IMR-90 (cell line): ENCODE measurements around the gene DAGLA. TPM values are rescaled to one million over a fixed set of nuclear protein-coding genes. Genes with fewer than 3 reads are reported as not detected.

Experiments
- ATAC-seq: fragments of 200-7000 bp; cut with Tn5 transposase; 2 replicates; pipeline ENCODE4 v1.9.1; 2020; ENCODE audit warnings: low read depth, mild to moderate bottlenecking, moderate library complexity
- BruUV-seq: library from RNA; stranded (reverse); fragments of 400-500 nt; replicated peaks from 2 replicates; lab custom pipeline; 2021; lab: Mats Ljungman, UMichigan
- CTCF ChIA-PET: fragments of 300-600 bp; formaldehyde crosslinking; extraction: SDS; loops from one replicate; lab custom pipeline; 2021; ENCODE audit warnings: antibody characterized with exemption; lab: Yijun Ruan, JAX
- POLR2A ChIA-PET: fragments of 300-600 bp; sonication (Branson Sonifier 250); formaldehyde crosslinking; loops from one replicate; lab custom pipeline; 2022; ENCODE audit warnings: antibody characterized with exemption; ENCODE audit not compliant: unreplicated experiment; lab: Charles Lee
- DNase-seq: peaks from one replicate; pipeline ENCODE4 v3.0.0; 2013
- H2AFZ ChIP-seq: replicated peaks from 2 replicates; pipeline ENCODE3; 2013; ENCODE audit warnings: low read length, mild to moderate bottlenecking; ENCODE audit not compliant: poor library complexity
- H2AK5ac ChIP-seq: 2 replicates; pipeline ENCODE4 v1.6.1; 2013; ENCODE audit warnings: low read depth, low read length, inconsistent platforms
- H2AK9ac ChIP-seq: replicated peaks from 2 replicates; pipeline ENCODE3; 2013; ENCODE audit warnings: mild to moderate bottlenecking, low read depth, low read length, moderate library complexity; ENCODE audit not compliant: poor library complexity
- H2BK120ac ChIP-seq: 2 replicates; pipeline ENCODE4 v1.6.1; 2013; ENCODE audit warnings: low read depth, low read length, inconsistent platforms
- H2BK15ac ChIP-seq: 3 replicates; pipeline ENCODE4 v1.6.1; 2013; ENCODE audit warnings: low read depth, low read length, inconsistent platforms
- H2BK20ac ChIP-seq: 2 replicates; pipeline ENCODE4 v1.6.1; 2013; ENCODE audit warnings: low read depth, mild to moderate bottlenecking, inconsistent platforms, low read length, moderate library complexity
- H2BK5ac ChIP-seq: 2 replicates; pipeline ENCODE4 v1.6.1; 2013; ENCODE audit warnings: mild to moderate bottlenecking, low read depth, low read length, inconsistent platforms; ENCODE audit not compliant: poor library complexity, severe bottlenecking
- H3K14ac ChIP-seq: replicated peaks from 2 replicates; pipeline ENCODE4 v1.6.1; 2013; ENCODE audit warnings: low read depth, low read length, inconsistent platforms
- H3K18ac ChIP-seq: 2 replicates; pipeline ENCODE4 v1.6.1; 2013; ENCODE audit warnings: low read depth, low read length, control low read depth
- H3K23ac ChIP-seq: 2 replicates; pipeline ENCODE4 v1.6.1; 2013; ENCODE audit warnings: low read depth, low read length, inconsistent platforms
- H3K27ac ChIP-seq: 2 replicates; pipeline ENCODE4 v1.5.1; 2013; ENCODE audit warnings: mild to moderate bottlenecking, control low read depth, low read length; ENCODE audit not compliant: insufficient read depth
- H3K27me3 ChIP-seq: 2 replicates; pipeline ENCODE4 v1.6.1; 2013; ENCODE audit warnings: low read length; ENCODE audit not compliant: control insufficient read depth, insufficient read depth
- H3K36me3 ChIP-seq: 2 replicates; pipeline ENCODE4 v1.6.1; 2013; ENCODE audit warnings: low read length, mixed read lengths; ENCODE audit not compliant: control insufficient read depth, insufficient read depth
- H3K4ac ChIP-seq: 2 replicates; pipeline ENCODE4 v1.6.1; 2013; ENCODE audit warnings: low read depth, low read length, inconsistent platforms
- H3K4me1 ChIP-seq: 2 replicates; pipeline ENCODE4 v1.6.1; 2013; ENCODE audit warnings: low read length, mixed read lengths; ENCODE audit not compliant: control insufficient read depth, insufficient read depth
- H3K4me2 ChIP-seq: 2 replicates; pipeline ENCODE4 v1.6.1; 2013; ENCODE audit warnings: low read depth, mild to moderate bottlenecking, control low read depth, low read length, moderate library complexity
- H3K4me3 ChIP-seq: 2 replicates; pipeline ENCODE4 v1.5.1; 2013; ENCODE audit warnings: low read depth, mild to moderate bottlenecking, control low read depth, low read length, moderate library complexity; ENCODE audit not compliant: insufficient read depth
- H3K56ac ChIP-seq: 2 replicates; pipeline ENCODE4 v1.6.1; 2013; ENCODE audit warnings: low read length, inconsistent platforms; ENCODE audit not compliant: insufficient read depth; ENCODE audit errors: extremely low read depth
- H3K79me1 ChIP-seq, 2 experiments: 2 replicates each; pipeline ENCODE4 v1.6.1; 2013; ENCODE audit warnings: low read length in 2 of 2, inconsistent platforms in 1 of 2, low read depth in 1 of 2
- H3K9ac ChIP-seq: 2 replicates; pipeline ENCODE4 v1.6.1; 2013; ENCODE audit warnings: low read depth, low read length, control low read depth
- H3K9me1 ChIP-seq: 2 replicates; pipeline ENCODE4 v1.6.1; 2013; ENCODE audit warnings: low read length, inconsistent platforms; ENCODE audit not compliant: insufficient read depth
- H3K9me3 ChIP-seq: 2 replicates; pipeline ENCODE4 v1.6.1; 2013; ENCODE audit warnings: low read length; ENCODE audit not compliant: control insufficient read depth, insufficient read depth
- H4K20me1 ChIP-seq: 2 replicates; pipeline ENCODE4 v1.6.1; 2013; ENCODE audit warnings: low read length, inconsistent platforms; ENCODE audit not compliant: insufficient read depth
- H4K5ac ChIP-seq: 2 replicates; pipeline ENCODE4 v1.6.1; 2013; ENCODE audit warnings: mild to moderate bottlenecking, low read depth, low read length, control low read depth
- H4K8ac ChIP-seq, 2 experiments: 2 replicates each; pipeline ENCODE4 v1.6.1; 2013; ENCODE audit warnings: low read depth in 2 of 2, low read length in 2 of 2, control low read depth in 1 of 2, inconsistent platforms in 1 of 2
- H4K91ac ChIP-seq: 2 replicates; pipeline ENCODE4 v1.6.1; 2013; ENCODE audit warnings: low read depth, low read length, inconsistent platforms; ENCODE audit not compliant: insufficient read depth
- BHLHE40 ChIP-seq: fragments of 150-350 bp; IDR thresholded peaks from 2 replicates; pipeline ENCODE4 v1.6.1; 2016; ENCODE audit warnings: mild to moderate bottlenecking, low read depth, low read length
- CEBPB ChIP-seq: IDR thresholded peaks from 2 replicates; pipeline ENCODE4 v1.6.1; 2012; ENCODE audit warnings: low read depth, low read length, improper control_type of control experiment
- CHD1 ChIP-seq: IDR thresholded peaks from 2 replicates; pipeline ENCODE4 v1.6.1; 2012; ENCODE audit warnings: low read depth, low read length, improper control_type of control experiment
- CTCF ChIP-seq: conservative IDR thresholded peaks from 2 replicates; pipeline ENCODE4 v1.5.1; 2012; ENCODE audit warnings: mild to moderate bottlenecking, low read depth, low read length, improper control_type of control experiment
- ELK1 ChIP-seq: fragments of 150-350 bp; IDR thresholded peaks from 2 replicates; pipeline ENCODE4 v1.6.1; 2016; ENCODE audit warnings: low read depth, mild to moderate bottlenecking, low read length, moderate library complexity, borderline replicate concordance
- FOS ChIP-seq: fragments of 150-350 bp; IDR thresholded peaks from 2 replicates; pipeline ENCODE4 v1.6.1; 2016; ENCODE audit warnings: low read depth, low read length
- MAFK ChIP-seq: IDR thresholded peaks from 2 replicates; pipeline ENCODE4 v1.6.1; 2012; ENCODE audit warnings: low read depth, low read length, improper control_type of control experiment
- MAZ ChIP-seq: IDR thresholded peaks from 2 replicates; pipeline ENCODE4 v1.6.1; 2012; ENCODE audit warnings: low read depth, mild to moderate bottlenecking, low read length, improper control_type of control experiment, moderate library complexity, borderline replicate concordance
- MXI1 ChIP-seq: IDR thresholded peaks from 2 replicates; pipeline ENCODE4 v1.6.1; 2012; ENCODE audit warnings: low read depth, mild to moderate bottlenecking, low read length, moderate library complexity, borderline replicate concordance
- NFE2L2 ChIP-seq: fragments of 150-350 bp; IDR thresholded peaks from 2 replicates; pipeline ENCODE4 v1.6.1; 2016; ENCODE audit warnings: low read depth, mild to moderate bottlenecking, low read length
- POLR2A ChIP-seq: IDR thresholded peaks from 2 replicates; pipeline ENCODE4 v1.6.1; 2012; ENCODE audit warnings: mild to moderate bottlenecking, low read depth, low read length
- RAD21 ChIP-seq: IDR thresholded peaks from 2 replicates; pipeline ENCODE4 v1.6.1; 2012; ENCODE audit warnings: low read length, improper control_type of control experiment
- RCOR1 ChIP-seq: IDR thresholded peaks from 2 replicates; pipeline ENCODE4 v1.6.1; 2012; ENCODE audit warnings: mild to moderate bottlenecking, low read length, improper control_type of control experiment; ENCODE audit not compliant: insufficient replicate concordance
- SMC3 ChIP-seq: fragments of 150-350 bp; IDR thresholded peaks from 2 replicates; pipeline ENCODE4 v1.6.1; 2016; ENCODE audit warnings: low read depth, mild to moderate bottlenecking, antibody characterized with exemption, low read length, moderate library complexity
- USF2 ChIP-seq: fragments of 150-350 bp; IDR thresholded peaks from 2 replicates; pipeline ENCODE4 v1.6.1; 2017; ENCODE audit warnings: mild to moderate bottlenecking, antibody characterized with exemption, low read length, low read depth
- WGBS, 2 experiments: methylation state at CpG; one replicate each; pipeline versions ENCODE4 v1.1.5 to v1.1.7; 2013; ENCODE audit warnings: missing lambda C conversion rate in 2 of 2; ENCODE audit not compliant: insufficient read length in 1 of 2; ENCODE audit errors: extremely low coverage in 2 of 2; 5-methylcytosine and 5-hydroxymethylcytosine counted together
- dilution Hi-C: fragments of 300-500 bp; cut with HindIII; formaldehyde crosslinking; loops from one replicate; pipeline ENCODE4 v1.14.3; 2018; ENCODE audit warnings: low sequenced_read_pairs; ENCODE audit not compliant: unreplicated experiment
- in situ Hi-C: fragments of 300-500 bp; cut with MboI; formaldehyde crosslinking; loops from 3 replicates; pipeline ENCODE4 v1.14.3; 2019; ENCODE audit warnings: low sequenced_read_pairs, inconsistent platforms, mixed read lengths
- intact Hi-C: fragments of 100-400 bp; cut with micrococcal nuclease; formaldehyde crosslinking; loops from 2 replicates; pipeline ENCODE4 v1.10.0; 2022
- polyA plus RNA-seq, 3 experiments: library from polyadenylated mRNA; depleted of rRNA; stranded (reverse); fragments of >200 nt; gene quantifications; 2 replicates each; pipeline ENCODE4 v1.2.3, GENCODE V29; 2012; ENCODE audit warnings: low replicate concordance in 1 of 3
- total RNA-seq: library from RNA; depleted of rRNA; stranded (reverse); fragments of >200 nt; gene quantifications from 2 replicates; pipeline ENCODE4 v1.2.3, GENCODE V29; 2012

The DAGLA gene
- total and polyA plus RNA-seq, 2 of the 4 experiments (the other 2 are of a cell fraction) = 0.90 to 3.8 TPM

- WGBS, 2 experiments = no CpG with 5 or more reads among the region's 7 CpGs
- in situ Hi-C loops = no loop called here
Observed at GRCh38 chr11:61738776-61739175, 58.6 kb downstream of the DAGLA start.

More at GRCh38 chr11:61738776-61739175, 58.6 kb downstream of the DAGLA start:
- intact Hi-C loops = loop anchor here (10.0 kb wide), 1 partner anchor 154 kb away; the partner anchor contains the start of gene SYT7
- ATAC-seq = no peak
- Histone ChIP-seq H3K36me3 (peaks cover 16% of the 10 kb centered on the region; the same call in 1 of the 2 replicates), H3K56ac (no peak overlapping the region), H3K9me1 (no peaks in the 10 kb centered on the region), H3K4ac (no peak overlapping the region), H4K91ac (no peak overlapping the region), H3K27me3 (no peaks in the 10 kb centered on the region), H4K20me1 (no peaks in the 10 kb centered on the region), H3K9me3 (no peaks in the 10 kb centered on the region), H2BK5ac (no peak overlapping the region), H4K5ac (no peak overlapping the region), H3K18ac (no peak overlapping the region), H2BK120ac (no peak overlapping the region), H3K27ac (no peak overlapping the region), H3K23ac (no peak overlapping the region), H2AK5ac (no peak overlapping the region), H3K4me3 (no peak overlapping the region), H2BK15ac (no peak overlapping the region), H3K4me2 (no peak overlapping the region), H2BK20ac (no peak overlapping the region), H3K14ac (no peak overlapping the region), H4K8ac (no peak overlapping the region), H3K4me1 (no peaks in the 10 kb centered on the region), H2AK9ac (no peak overlapping the region), H3K9ac (no peak overlapping the region), H2AFZ (no peak overlapping the region), H3K79me1 (no peaks in the 10 kb centered on the region)
- TF ChIP-seq RCOR1 (no peak), MAFK (no peak), CEBPB (no peak), SMC3 (no peak), FOS (no peak), CHD1 (no peak), RAD21 (no peak), NFE2L2 (no peak), POLR2A (no peak), MAZ (no peak), MXI1 (no peak), CTCF (no peak), USF2 (no peak), BHLHE40 (no peak), ELK1 (no peak)
- BruUV-seq = no TSS peak
- no peak for DNase-seq
- dilution Hi-C loops = no loop called here
- ChIA-PET POLR2A (no interaction called here), CTCF (no interaction called here)
